NCI-H187 (cell line): Measurements from ENCODE around the gene DAZAP1.
A peak's percentile ranks its signal among the peaks of the same experiment; 100 is the strongest.
"Not testable (repeated sequence)": the region's sequence is repeated elsewhere in the genome, so short reads cannot be mapped to it uniquely, and the experiment has no call there.

Source experiments
- DNase-seq, 2 experiments: peaks; one replicate each; lab custom pipeline; 2025; lab: John Stamatoyannopoulos, UW

The DAZAP1 gene

DNA sequence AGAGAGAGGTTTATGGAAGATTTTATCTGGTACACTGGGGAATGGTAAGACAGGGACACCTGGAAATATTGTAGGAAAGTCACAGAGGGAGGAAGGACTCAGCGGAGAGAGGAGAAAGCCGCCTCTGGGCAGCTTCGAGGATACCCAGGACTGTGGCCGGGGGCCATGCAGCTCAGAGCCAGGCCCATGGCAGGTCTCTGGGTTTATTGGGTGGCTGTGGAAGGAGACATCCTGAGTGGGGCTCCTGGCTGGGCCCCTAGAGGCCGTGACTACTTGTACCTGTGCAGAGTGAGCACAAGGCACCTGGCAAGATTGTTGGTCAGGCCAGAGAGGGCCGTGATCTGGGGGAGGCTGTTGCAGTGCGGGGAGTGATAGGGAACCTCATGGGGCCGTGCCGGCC lies 3.4 kb downstream of the DAZAP1 start:
- DNase-seq = no peak

DNA sequence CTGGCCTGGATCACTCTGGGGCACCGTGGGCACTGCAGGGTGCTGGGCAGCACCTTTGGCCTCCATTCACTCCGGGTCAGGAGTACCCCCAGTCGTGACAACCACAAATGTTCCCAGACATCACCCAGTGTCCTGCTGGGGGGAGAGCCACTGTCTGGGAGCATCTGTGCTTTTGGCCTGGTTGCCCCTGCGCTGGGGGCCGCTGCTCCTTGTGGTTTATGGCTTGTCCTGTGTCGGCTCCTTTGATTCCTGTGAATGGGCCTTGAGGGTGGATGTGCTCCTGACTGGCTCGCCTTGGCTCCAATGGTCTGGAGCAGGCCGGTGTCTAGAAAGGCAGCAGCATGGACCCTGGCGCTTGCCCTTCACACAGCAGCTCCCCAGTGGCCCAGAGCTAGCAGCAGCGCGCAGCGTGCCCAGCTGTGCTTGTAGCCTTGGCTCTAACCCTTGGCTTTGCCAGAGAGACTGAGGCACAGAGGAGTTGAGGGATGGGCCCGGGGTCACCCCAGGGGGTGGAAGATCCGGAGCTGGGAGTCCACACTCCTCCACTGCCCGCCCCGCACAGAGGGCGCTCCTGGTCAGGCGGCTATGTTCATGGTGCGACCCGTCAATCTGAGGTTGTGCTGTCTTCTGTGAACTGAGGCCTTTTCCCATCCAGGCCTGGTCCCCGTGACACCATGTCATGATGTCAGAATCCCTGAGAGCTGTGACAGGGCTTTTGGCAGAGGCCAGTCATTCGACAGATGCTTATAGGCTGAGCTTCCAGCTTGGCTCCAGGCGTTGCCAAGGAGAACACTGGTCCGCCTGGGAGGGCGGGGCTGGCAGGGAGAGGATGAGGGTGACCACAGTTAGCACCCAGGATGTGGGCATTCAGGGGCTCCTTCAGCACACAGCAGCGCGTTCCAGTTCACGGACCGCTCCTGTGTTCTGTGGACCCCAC lies 4.1 kb downstream of the DAZAP1 start:
- DNase-seq = no peak

DNA sequence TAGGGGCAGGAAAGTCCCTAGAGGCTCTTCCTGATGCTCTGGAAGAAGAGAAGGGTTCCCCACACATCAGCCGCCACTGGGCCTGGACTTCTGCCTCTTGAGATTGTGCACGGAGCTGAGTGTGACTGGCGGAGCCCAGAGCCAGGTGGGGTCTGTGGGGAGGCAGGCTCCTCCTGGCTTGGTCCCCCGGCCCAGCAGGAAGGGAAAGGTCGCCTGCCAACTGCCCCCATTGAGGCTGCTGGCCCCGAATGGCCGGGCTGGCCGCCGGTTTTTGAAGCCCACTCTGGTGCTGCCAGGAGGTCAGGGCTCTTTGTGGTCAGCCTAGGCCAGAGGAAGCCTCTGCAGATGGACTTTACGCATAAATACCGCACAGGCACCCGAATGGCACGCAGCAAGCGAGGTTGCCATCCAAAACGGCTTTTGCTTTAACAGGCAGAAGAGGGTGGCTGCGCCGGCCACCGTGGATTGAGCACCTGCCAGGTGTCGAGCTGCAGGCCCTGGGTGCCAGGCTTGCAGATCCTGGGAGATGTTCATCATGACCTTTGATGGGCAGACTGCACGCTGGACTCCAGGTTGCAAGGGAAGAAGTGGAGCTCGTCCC lies 5.0 kb downstream of the DAZAP1 start:
- no peak for DNase-seq

DNA sequence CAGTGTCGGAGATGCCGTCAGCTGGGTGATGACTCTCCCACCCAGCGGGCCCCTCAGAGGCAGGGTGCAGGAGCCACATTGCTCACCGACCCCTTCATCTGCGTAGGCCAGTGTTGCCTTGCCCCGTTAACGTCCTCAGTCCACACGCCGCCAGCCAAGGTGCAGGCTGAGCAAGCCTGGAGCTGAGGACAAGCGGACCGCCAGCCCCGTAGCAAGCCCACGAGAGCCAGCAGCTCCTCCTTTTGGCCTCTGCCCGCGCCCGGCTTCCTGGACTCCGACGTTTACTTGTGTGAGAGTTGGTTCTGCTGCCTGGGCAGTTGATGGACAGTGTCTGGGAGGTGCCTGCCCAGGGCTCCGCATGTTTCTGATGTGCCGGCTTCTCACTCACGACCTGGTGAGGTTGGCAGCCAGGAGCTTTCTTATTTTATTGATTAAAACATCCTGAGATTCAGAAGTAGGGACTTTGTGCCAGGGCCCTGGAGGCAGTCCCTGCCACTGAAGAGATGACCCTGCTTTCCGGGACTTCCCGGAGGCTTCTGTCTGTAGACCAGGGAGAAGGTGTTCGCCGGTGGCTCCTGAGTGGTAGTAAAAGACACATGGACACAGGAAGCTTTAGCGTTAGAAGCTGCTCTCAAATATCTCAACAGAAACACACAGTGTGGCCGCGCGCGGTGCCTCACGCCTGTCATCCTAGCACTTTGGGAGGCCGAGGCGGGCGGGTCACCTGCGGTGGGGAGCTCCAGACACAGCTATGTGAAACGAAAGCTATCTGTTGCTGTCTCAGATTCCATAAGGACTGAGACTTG lies 5.8 kb downstream of the DAZAP1 start:
- DNase-seq = no peak

DNA sequence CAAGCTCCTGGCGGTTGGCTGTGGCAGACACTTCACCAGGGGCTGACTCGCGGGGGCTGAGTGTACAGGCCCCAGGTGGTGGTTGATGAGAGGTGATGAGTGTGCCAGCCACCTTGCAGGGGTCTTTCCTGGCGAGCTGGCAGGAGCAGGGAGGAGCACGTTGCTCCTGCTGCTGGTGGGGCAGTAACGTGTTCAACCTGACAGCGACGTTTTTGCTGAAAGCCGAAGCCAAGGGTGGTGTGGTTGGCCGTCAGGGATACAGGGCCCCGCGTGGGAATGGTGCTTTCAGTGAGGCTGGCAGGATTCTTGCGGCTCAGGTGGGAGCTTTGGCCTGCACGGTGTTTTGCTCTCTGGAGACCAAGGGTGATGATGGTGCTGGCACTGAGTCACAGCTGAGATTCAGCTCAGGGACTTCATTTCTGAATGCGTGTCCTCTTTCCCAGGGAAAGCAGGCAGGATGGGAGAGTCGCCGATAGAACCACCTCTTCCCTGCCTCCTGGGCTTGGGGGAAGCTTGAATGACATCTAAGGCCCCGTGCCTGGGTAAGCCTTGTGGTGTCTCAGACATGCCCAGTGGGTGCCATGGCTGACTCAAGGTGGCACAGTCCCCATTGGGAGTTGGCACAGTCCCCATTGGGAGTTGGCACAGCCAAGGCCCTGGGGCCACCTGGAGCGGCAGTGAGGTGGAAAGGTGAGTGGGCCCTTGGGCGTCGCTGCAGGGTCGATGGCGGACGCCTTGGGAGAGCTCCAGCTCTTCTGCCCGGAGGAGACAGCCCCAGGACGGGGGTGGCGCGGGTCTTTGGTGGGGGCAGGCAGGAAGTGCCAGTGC lies 8.8 kb downstream of the DAZAP1 start:
- DNase-seq = no peak

DNA sequence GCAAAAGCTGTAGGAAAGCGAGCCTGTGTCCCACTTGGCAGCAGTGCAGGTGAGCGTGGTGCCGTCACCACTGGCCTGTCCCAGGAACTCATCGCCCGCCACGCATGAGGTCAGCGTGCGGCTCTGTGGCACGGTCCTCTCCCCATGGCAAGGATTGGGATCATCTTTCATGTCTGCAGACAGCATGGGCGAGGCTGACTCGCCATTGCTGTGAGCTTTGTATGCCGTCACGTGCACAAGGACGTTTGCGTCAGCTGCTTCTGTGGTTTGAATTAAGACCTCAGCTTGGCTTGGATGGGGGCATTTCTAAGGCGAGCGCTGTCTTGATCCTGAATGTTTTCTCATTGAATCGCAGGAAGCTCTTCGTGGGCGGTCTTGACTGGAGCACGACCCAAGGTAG lies 9.8 kb downstream of the DAZAP1 start:
- no peak for DNase-seq

DNA sequence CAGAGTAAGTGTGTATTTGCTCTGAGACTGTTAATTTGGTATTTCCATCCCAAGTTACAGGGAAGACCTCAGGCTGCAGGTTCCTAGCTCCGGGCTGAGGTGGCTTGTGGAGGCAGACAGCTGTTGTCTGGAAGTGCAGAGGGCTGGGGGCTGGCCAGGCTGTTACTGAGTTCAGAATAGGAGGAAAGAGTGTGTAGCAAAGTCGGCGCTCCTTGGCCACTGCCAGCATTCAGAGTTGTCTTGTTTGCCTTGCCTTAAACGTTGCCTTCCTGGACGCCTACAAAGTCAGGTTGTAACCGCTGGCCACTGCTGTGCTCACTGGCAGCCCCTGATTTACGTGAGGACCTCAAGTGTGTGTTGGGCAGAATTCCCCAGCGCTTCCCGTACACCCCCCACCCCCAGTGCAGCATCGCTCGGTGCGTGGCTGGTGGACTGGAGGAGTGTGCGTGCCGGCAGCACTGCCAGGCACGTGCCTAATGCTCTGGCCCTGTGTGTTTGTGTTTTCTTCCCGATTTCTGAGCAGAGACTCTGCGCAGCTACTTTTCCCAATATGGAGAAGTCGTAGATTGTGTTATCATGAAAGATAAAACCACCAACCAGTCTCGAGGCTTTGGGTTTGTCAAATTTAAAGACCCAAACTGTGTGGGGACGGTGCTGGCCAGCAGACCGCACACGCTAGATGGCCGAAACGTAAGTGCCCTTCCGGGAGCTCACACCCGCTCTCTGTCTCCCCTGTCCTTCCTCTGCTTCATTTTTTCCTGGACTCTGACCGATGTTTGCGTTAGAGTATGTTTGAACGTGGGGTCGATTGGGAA lies 10.5 kb downstream of the DAZAP1 start:
- DNase-seq = no peak

DNA sequence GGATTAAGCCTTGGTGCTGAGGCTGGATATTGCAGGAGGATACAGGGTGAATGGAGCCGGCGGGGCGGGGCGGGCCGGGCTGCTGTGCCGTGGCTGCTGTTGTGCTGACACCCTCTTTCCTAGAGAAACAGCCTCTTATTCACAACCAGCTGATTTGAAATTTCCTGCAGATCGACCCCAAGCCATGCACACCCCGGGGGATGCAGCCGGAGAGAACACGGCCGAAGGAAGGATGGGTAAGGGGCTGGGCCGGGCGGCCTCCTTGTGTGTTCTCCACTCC lies 11.1 kb downstream of the DAZAP1 start:
- DNase-seq = no peak

DNA sequence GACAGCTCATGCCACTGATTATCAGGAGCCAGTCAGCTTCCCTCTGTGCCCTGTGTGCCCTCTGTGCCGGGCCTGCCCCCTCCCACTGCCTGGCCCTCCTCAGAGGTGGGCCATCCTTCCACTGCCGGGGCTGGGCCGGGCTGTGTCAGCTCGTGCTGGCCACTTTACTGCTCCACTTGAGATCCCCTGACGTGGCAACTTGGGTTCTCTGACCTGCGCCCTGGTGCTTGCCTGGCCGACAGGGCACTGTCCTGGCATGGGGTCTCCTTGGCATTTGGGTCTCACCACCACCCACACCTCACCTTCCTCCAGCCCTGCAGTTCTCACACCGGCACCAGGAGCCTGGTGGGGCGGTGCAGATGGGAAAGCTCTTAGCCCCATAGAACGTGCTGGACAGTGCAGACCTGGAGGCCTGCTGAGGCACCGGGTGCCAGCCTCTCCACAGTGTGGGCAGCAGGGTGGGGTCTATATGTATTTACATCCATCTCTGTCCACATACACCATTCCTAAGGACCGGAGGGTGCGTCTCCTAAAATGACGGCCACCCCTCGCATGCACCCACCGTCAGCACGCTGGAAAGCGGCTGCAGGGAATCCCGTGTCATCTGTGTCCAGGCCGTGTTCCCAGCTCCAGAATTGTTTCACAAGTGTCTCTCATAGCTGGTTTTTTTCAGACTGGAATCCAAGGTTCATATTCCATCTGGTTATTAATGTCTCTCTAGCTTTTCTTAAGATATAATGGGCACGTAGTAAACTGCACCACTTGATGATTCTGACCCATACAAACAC lies 11.8 kb downstream of the DAZAP1 start:
- no peak for DNase-seq

DNA sequence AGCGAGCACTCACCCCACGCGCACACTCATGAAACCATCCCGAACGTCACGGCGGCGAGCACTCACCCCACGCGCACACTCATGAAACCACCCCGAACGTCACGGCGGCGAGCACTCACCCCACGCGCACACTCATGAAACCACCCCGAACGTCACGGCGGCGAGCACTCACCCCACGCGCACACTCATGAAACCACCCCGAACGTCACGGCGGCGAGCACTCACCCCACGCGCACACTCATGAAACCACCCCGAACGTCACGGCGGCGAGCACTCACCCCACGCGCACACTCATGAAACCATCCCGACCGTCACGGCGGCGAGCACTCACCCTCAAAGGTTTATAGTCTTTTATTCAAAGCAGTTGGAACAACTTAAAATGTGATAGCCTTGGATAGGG lies 12.7 kb downstream of the DAZAP1 start:
- not testable (repeated sequence) for DNase-seq

DNA sequence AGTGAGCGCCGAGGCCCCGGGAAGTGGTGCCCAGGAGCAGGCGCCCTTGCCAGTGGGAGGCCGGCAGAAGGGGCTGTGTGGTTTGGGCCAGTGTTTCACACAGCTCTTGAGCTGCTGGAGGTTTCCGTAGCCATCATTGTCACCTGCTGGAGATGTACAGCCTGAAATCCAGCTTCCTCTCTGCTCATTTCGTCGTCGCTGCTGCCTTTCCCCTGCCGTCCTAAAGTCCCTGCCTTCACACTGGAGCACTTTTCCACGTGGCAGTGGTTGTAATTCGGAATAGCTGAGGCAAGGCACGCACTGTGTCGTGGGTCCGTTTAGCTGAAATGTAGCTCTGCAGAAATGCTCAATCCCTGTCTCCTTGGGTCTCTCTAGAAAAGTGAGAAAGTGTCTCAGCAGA lies 13.2 kb downstream of the DAZAP1 start:
- no peak for DNase-seq

DNA sequence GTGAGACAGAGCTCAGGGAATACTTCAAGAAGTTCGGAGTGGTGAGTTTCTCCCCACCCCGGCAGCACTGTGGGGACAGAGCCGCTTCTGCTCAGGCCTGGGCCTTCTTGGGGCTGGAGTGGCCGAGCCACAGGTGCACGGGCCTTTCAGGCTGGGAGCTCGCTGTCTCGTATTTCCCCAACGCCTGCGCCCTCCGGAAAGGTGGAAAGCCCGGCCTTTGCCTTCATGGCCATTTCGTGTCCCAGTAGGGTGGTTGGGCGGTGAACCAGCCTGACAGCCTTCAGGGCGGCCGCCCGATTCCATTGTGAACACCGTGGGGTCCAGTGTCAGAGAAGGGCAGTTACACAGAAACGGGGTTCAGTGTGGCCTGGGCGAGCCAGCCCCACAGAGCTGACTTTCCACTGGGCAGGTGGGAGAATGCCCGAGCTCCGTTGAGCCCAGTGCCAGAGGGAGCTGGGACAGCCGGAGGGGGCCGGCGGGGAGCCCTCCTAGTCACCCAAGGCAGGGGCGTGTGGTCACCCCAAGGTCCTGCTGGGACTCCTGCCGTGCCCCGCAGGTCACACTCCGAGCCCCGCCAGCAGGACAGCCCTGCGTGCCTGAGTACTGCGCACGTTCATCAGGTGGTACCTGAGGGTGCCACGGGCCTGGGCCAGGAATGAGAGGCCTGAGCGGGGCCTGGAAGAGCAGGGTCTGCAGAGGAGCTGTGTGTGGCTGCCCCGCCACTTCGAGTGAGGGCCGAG lies 14.0 kb downstream of the DAZAP1 start:
- no peak for DNase-seq

DNA sequence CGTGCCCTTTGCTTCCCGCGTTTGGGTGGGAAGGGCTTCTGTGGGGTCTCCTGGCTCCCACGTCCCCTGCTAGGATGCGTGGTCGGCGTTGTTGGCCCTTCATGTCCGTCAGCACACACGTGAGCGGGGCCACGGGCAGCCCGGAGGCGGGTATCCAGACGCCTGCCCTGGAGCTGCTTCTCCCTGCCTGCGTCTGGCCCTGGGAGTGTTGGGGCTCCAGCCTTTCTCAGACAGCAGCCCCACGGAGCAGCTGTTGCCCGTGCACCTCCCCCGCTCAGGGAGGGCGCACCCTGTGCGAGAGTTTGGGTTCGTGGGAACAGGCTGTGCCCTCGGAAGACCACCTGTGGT lies 14.5 kb downstream of the DAZAP1 start:
- no peak for DNase-seq

DNA sequence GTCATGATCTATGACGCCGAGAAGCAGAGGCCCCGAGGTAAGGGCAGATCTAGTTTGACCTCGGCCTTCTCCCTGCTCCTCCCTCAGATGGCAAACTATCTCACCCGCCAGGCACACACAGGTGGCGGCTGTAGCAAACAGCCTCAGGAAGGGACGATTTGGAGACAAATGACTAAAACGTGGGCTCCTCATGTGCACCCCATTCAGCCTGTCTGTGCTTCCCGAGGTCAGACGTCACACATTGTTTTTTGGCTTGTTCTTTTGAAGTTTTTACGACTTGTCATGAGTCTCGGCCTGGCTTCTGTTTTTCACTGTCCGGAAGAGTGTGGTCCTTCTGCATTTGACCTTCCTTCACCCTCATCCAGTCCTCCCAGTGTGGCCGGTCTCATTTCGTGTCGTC lies 15.0 kb downstream of the DAZAP1 start:
- DNase-seq = no peak

DNA sequence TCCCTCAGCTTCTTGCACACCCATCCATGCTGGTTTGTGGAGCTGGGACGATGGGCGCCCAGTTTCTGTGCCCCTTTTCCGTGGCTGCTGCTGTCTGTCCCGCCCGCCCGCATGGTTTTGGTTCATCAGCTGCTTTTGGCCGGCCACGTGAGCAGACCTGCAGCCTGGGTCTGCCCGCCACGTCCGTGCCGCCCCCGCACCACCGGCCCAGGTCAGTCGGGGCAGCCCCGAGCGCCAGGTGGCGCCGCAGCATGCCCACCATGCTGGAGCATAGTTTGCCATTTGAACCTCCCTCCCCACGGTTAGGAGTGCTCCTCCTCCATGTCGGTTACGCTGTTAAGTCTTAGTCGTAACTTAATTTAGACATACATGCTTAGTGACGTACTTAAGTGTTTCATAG lies 15.6 kb downstream of the DAZAP1 start:
- DNase-seq = no peak

DNA sequence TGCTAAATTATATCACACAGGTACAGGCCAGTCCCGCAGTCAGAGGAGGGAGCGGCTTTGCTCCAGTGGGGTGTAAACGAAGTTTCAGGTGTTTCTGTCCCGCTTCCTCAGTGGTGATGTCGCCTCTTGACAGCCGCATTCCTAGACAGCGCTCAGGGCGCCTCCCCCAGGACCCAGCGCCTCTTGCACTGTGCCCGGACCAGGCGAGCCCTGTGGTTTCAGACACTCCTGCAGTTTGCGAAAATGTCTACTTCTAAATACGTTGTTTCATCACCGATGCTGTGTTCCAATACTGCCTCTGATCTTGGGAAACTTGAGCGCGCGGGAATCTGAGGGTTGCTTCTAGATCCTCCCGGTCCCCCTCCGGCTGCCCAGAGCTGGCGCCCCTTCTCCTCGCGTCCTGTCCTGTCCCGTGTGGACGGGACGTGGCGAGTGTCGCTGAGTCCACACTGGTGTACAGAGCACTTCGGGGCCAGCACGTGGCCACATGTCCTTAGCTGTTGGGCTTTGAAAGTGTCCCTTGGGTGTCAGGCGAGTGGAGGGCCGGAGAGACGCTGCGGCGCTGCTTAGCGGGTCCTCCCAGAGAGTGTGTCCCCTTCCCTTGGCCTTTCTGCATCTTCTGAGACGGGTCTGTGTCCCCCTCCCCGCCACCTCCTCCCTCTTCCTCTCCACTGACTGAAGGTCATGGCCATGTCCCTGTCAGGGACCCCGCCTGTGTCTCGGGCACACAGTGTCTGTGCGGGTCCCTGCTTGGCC lies 16.2 kb downstream of the DAZAP1 start:
- DNase-seq = no peak

DNA sequence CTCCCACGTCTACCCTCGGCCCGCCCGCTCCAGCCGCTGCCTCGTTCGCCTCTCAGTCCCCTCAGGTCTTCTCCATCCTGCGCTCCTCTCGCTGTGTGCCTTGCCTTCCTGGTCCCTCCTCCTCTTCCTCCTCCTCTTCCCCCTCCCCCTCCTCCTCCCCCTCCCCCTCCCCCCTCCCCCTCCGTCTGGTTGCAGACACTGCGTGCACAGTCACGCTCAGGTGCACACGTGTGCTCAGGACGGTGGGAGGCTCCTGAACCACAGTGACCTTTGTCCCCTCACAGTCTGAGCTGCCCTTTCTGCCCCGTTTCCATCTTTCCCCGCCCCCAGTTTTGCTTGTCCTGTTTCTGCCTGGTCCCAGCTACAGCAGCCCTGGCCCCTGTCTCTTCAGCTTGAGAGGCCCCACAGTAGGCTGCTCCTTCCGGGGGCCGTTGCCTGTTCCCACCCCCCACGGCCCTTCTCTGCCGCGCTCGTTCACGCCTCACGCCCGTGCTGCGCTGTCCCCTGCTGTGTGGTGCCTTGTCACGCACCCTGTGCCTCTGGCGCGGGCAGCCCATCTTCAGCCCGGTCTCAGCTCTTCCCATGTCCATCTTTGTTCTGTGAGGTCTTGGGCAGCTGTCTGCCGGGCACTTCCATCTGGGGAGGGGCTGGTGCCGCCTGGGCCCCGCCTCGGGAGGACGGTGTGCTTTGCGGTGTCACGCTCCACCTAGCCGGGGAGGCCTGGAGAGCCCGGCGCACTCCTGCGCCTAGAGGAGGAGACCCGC lies 17.0 kb downstream of the DAZAP1 start:
- DNase-seq = peak in 1 of 2 experiments; percentile 42

DNA sequence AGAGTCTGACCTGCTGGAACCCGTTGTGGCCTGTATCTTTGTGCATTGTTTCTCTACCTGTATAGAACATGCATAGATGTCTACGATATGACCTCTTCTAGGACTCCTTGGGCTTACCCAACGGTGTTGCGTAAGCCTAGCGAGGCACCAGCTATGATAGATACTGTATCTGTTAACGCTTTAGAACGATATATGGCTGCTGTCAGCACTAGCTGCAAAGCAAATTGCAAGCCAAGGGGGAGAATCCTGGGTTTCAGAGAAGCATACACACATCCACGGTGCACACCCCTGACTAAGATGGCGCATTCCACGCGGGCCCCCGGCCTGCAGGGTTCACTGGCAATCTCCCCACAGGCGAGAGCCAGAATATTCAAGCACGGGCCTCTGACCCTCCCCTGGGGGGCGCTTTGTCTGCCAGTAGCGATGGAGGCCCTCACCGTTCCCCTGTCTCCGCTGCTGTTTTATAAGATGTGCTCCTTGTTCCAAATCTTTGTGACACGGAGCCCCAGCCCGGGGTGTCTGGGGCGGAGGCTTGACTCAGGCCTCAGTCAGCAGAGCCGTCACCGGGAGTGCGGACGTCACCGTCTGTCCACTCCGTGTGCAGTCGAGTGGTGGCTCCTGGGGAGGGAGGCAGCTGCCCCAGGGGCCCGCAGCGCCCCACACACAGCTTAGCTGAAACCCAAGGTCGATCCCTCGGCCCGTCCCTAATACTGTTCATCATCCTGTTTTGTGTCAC lies 17.9 kb downstream of the DAZAP1 start:
- DNase-seq = no peak
